Effector memory CD4-positive, alpha-beta T cell (primary cell): Measurements from ENCODE around the gene FOXP1.

ENCODE experiments used
- DNase-seq, 3 donors: peaks; one replicate each; pipeline ENCODE4 v3.0.0-alpha.2; 2020
- H3K27ac ChIP-seq: 2 replicates; pipeline ENCODE4 v1.7.0; 2013; ENCODE audit warnings: mild to moderate bottlenecking, low read length, moderate library complexity; ENCODE audit not compliant: insufficient read depth, poor library complexity, severe bottlenecking
- H3K27me3 ChIP-seq: replicated peaks from 2 replicates; pipeline ENCODE4 v1.7.0; 2013; ENCODE audit warnings: mild to moderate bottlenecking, low read length; ENCODE audit not compliant: insufficient read depth, control insufficient read depth, poor library complexity, severe bottlenecking
- H3K36me3 ChIP-seq: 2 replicates; pipeline ENCODE4 v1.7.0; 2013; ENCODE audit warnings: mild to moderate bottlenecking, low read length, moderate library complexity; ENCODE audit not compliant: control insufficient read depth, insufficient read depth
- H3K4me1 ChIP-seq: 2 replicates; pipeline ENCODE4 v1.7.0; 2013; ENCODE audit warnings: low read length, mild to moderate bottlenecking; ENCODE audit not compliant: control insufficient read depth, insufficient read depth, poor library complexity, severe bottlenecking
- H3K4me3 ChIP-seq: 2 replicates; pipeline ENCODE4 v1.7.0; 2013; ENCODE audit warnings: low read length, low read depth, mild to moderate bottlenecking; ENCODE audit not compliant: insufficient read depth, poor library complexity, severe bottlenecking
- H3K9me3 ChIP-seq: 2 replicates; pipeline ENCODE4 v1.7.0; 2013; ENCODE audit warnings: mild to moderate bottlenecking, low read length, moderate library complexity; ENCODE audit not compliant: control insufficient read depth

The FOXP1 gene

GRCh38 chr3:71046791-71047190 lies 536.7 kb downstream of the FOXP1 start:
- Histone ChIP-seq H3K27ac (no peak overlapping the region), H3K9me3 (no peaks in the 10 kb centered on the region), H3K4me3 (no peak overlapping the region), H3K4me1 (peaks cover 38% of the 10 kb centered on the region), H3K36me3 (peaks cover 67% of the 10 kb centered on the region), H3K27me3 (no peaks in the 10 kb centered on the region)
- DNase-seq, result no peak

GRCh38 chr3:71045917-71046282 lies 537.6 kb downstream of the FOXP1 start:
- H3K27ac ChIP-seq, result no peak overlapping the region
- no peaks in the 10 kb centered on the region for H3K9me3 ChIP-seq
- H3K27me3 ChIP-seq, result no peaks in the 10 kb centered on the region
- H3K4me1 ChIP-seq, result peaks cover 33% of the 10 kb centered on the region
- peaks cover 66% of the 10 kb centered on the region for H3K36me3 ChIP-seq
- no peak for DNase-seq
- no peak overlapping the region for H3K4me3 ChIP-seq

GRCh38 chr3:71045212-71045916 lies 538.2 kb downstream of the FOXP1 start:
- Histone ChIP-seq H3K27ac (peak overlapping the region; percentile 3), H3K9me3 (no peaks in the 10 kb centered on the region), H3K27me3 (no peaks in the 10 kb centered on the region), H3K4me3 (no peak overlapping the region), H3K36me3 (peaks cover 71% of the 10 kb centered on the region), H3K4me1 (peaks cover 31% of the 10 kb centered on the region)
- DNase-seq, result no peak

- Histone ChIP-seq H3K4me1 (peaks cover 15% of the 10 kb centered on the region), H3K27ac (no peak overlapping the region), H3K9me3 (no peaks in the 10 kb centered on the region), H3K4me3 (no peak overlapping the region), H3K36me3 (peaks cover 85% of the 10 kb centered on the region), H3K27me3 (no peaks in the 10 kb centered on the region)
- no peak for DNase-seq
These were observed 540.8 kb downstream of the FOXP1 start for GRCh38 chr3:71042759-71043158.

GRCh38 chr3:71041371-71041770 lies 542.2 kb downstream of the FOXP1 start:
- Histone ChIP-seq H3K9me3 (no peaks in the 10 kb centered on the region), H3K27me3 (no peaks in the 10 kb centered on the region), H3K36me3 (peaks cover 87% of the 10 kb centered on the region), H3K4me3 (no peak overlapping the region), H3K27ac (no peak overlapping the region), H3K4me1 (peaks cover 15% of the 10 kb centered on the region)
- DNase-seq, result no peak

GRCh38 chr3:71039332-71039731 lies 544.2 kb downstream of the FOXP1 start:
- H3K27ac ChIP-seq, result peak overlapping the region; percentile 38
- no peak overlapping the region for H3K4me3 ChIP-seq
- peaks cover 81% of the 10 kb centered on the region for H3K36me3 ChIP-seq
- H3K27me3 ChIP-seq, result no peaks in the 10 kb centered on the region
- H3K4me1 ChIP-seq, result peaks cover 4% of the 10 kb centered on the region
- DNase-seq, result no peak
- H3K9me3 ChIP-seq, result no peaks in the 10 kb centered on the region

GRCh38 chr3:71037775-71038174 lies 545.8 kb downstream of the FOXP1 start:
- Histone ChIP-seq H3K9me3 (no peaks in the 10 kb centered on the region), H3K4me1 (peaks cover 4% of the 10 kb centered on the region), H3K27ac (no peak overlapping the region), H3K4me3 (no peak overlapping the region), H3K27me3 (no peaks in the 10 kb centered on the region), H3K36me3 (peaks cover 74% of the 10 kb centered on the region)
- DNase-seq, result no peak

GRCh38 chr3:71035886-71036285 lies 547.6 kb downstream of the FOXP1 start:
- Histone ChIP-seq H3K27me3 (no peaks in the 10 kb centered on the region), H3K36me3 (peaks cover 63% of the 10 kb centered on the region), H3K9me3 (no peaks in the 10 kb centered on the region), H3K4me1 (peaks cover 16% of the 10 kb centered on the region), H3K4me3 (no peak overlapping the region), H3K27ac (no peak overlapping the region)
- no peak for DNase-seq

GRCh38 chr3:71035314-71035713 lies 548.2 kb downstream of the FOXP1 start:
- DNase-seq, result no peak
- Histone ChIP-seq H3K4me1 (peaks cover 16% of the 10 kb centered on the region), H3K27ac (no peak overlapping the region), H3K4me3 (no peak overlapping the region), H3K27me3 (no peaks in the 10 kb centered on the region), H3K36me3 (peaks cover 60% of the 10 kb centered on the region), H3K9me3 (no peaks in the 10 kb centered on the region)

GRCh38 chr3:71033681-71034220 lies 549.8 kb downstream of the FOXP1 start:
- peaks cover 12% of the 10 kb centered on the region for H3K4me1 ChIP-seq
- H3K36me3 ChIP-seq, result peaks cover 60% of the 10 kb centered on the region
- no peaks in the 10 kb centered on the region for H3K27me3 ChIP-seq
- no peaks in the 10 kb centered on the region for H3K9me3 ChIP-seq
- H3K4me3 ChIP-seq, result no peak overlapping the region
- no peak overlapping the region for H3K27ac ChIP-seq
- DNase-seq, result no peak
